Mammary epithelial cell (primary cell): ENCODE data around the gene METRNL.

Experiments
- CTCF ChIP-seq, 2 donors: IDR thresholded peaks in 1 of 2; conservative IDR thresholded peaks in 1 of 2; 2 replicates each; pipeline ENCODE4 v1.5.1; 2011 to 2012; ENCODE audit warnings: inconsistent platforms in 2 of 2, low read length in 2 of 2, mild to moderate bottlenecking in 2 of 2, control low read depth in 1 of 2, low read depth in 1 of 2; ENCODE audit not compliant: insufficient read depth in 1 of 2; ENCODE audit errors: extremely low read depth in 1 of 2
- EZH2 ChIP-seq: IDR thresholded peaks from 2 replicates; pipeline ENCODE4 v1.6.1; 2012; ENCODE audit warnings: low read length, inconsistent platforms, borderline replicate concordance

- TF ChIP-seq CTCF (conservative IDR thresholded peaks at IDR 0.05 in 1 of 2, IDR thresholded peaks at IDR 0.05 in 1 of 2; ENCODE audit: extremely low read depth in 1 of 2, insufficient read depth in 1 of 2, low read depth in 1 of 2, low read length in 2 of 2) = no peak
- no peak for TF ChIP-seq EZH2
Observed at GRCh38 chr17:83054518-83055125, 24.8 kb upstream of the METRNL start.
